ENCODE measurements around the gene SLC16A1. TPM values are rescaled to one million over a fixed set of nuclear protein-coding genes. Genes with fewer than 3 reads are reported as not detected.

SLC16A1 gene
- total RNA-seq, 2 donors from 2014 or later: 29.2 to 31.9 TPM

GRCh38 chr1:112881742-112882127 lies 74.3 kb downstream of the SLC16A1 start:
- DNase-seq (no peak), ATAC-seq (no peak)
- no peaks in the 10 kb centered on the region for H3K9me3 ChIP-seq (ENCODE audit: control insufficient read depth, low read length, poor library complexity, severe bottlenecking)
- H3K4me1 Mint-ChIP-seq: peaks cover 2% of the 10 kb centered on the region
- peaks cover 4% of the 10 kb centered on the region for H3K27me3 Mint-ChIP-seq
- no peak overlapping the region for H3K4me3 Mint-ChIP-seq
- no peak overlapping the region for H3K27ac Mint-ChIP-seq
- H3K36me3 Mint-ChIP-seq (ENCODE audit: low read depth): no peaks in the 10 kb centered on the region

- DNase-seq: no peak
- ATAC-seq: no peak
- H3K27me3 Mint-ChIP-seq: peaks cover 14% of the 10 kb centered on the region
- H3K27ac Mint-ChIP-seq: no peak overlapping the region
- H3K36me3 Mint-ChIP-seq (ENCODE audit: low read depth): no peaks in the 10 kb centered on the region
- H3K9me3 ChIP-seq (ENCODE audit: control insufficient read depth, low read length, poor library complexity, severe bottlenecking): no peaks in the 10 kb centered on the region
- no peak overlapping the region for H3K4me3 Mint-ChIP-seq
- H3K4me1 Mint-ChIP-seq: peaks cover 2% of the 10 kb centered on the region
Observed at GRCh38 chr1:112879834-112880233, 76.2 kb downstream of the SLC16A1 start.

GRCh38 chr1:112878321-112878720 lies 77.7 kb downstream of the SLC16A1 start:
- no peak overlapping the region for H3K27ac Mint-ChIP-seq
- peaks cover 2% of the 10 kb centered on the region for H3K4me1 Mint-ChIP-seq
- DNase-seq (no peak), ATAC-seq (no peak)
- no peaks in the 10 kb centered on the region for H3K36me3 Mint-ChIP-seq (ENCODE audit: low read depth)
- no peak overlapping the region for H3K4me3 Mint-ChIP-seq
- no peaks in the 10 kb centered on the region for H3K9me3 ChIP-seq (ENCODE audit: control insufficient read depth, low read length, poor library complexity, severe bottlenecking)
- peaks cover 20% of the 10 kb centered on the region for H3K27me3 Mint-ChIP-seq

DNA sequence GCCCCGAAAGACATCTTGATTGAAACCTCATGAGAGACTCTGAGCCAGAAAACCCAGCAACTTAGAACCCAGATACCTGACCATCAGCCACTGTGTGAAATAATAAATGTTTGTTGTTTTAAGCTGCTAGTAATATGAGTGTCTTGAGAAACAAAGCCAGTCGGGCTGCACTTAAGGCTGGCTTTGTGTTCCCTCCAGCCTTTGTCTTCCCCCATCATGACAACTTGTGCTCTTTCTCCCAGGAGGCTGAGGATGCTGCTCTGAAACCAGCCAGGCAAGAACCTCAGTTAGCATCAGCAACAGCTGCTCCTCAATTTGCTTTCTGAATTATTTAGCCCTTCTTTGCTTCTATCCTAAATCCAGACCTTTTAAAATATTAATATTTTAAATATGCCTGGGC lies 78.2 kb downstream of the SLC16A1 start:
- H3K36me3 Mint-ChIP-seq (ENCODE audit: low read depth): no peaks in the 10 kb centered on the region
- DNase-seq (no peak), ATAC-seq (no peak)
- H3K4me3 Mint-ChIP-seq: no peak overlapping the region
- no peaks in the 10 kb centered on the region for H3K9me3 ChIP-seq (ENCODE audit: control insufficient read depth, low read length, poor library complexity, severe bottlenecking)
- peaks cover 24% of the 10 kb centered on the region for H3K27me3 Mint-ChIP-seq
- no peak overlapping the region for H3K27ac Mint-ChIP-seq
- peaks cover 2% of the 10 kb centered on the region for H3K4me1 Mint-ChIP-seq

DNA sequence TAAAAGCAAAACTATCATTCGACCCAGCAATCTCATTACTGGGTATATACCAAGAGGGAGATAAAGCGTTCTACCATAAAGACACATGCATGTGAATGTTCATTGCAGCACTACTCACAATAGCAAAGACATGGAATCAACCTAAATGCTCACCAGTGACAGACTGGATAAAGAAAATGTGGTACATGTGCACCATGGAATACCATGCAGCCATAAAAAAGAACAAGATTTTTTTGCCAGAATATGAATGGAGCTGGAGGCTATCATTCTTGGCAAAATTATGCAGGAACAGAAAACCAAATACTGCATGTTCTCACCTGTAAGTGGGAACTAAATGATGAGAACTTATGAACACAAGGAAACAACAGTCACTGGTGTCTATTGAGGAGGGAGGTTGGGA lies 79.7 kb downstream of the SLC16A1 start:
- Mint-ChIP-seq H3K4me1 (peaks cover 2% of the 10 kb centered on the region), H3K36me3 (ENCODE audit: low read depth) (no peaks in the 10 kb centered on the region), H3K4me3 (no peak overlapping the region), H3K27me3 (peaks cover 32% of the 10 kb centered on the region), H3K27ac (no peak overlapping the region)
- H3K9me3 ChIP-seq (ENCODE audit: control insufficient read depth, low read length, poor library complexity, severe bottlenecking): no peaks in the 10 kb centered on the region
- ATAC-seq (no peak), DNase-seq (no peak)

DNA sequence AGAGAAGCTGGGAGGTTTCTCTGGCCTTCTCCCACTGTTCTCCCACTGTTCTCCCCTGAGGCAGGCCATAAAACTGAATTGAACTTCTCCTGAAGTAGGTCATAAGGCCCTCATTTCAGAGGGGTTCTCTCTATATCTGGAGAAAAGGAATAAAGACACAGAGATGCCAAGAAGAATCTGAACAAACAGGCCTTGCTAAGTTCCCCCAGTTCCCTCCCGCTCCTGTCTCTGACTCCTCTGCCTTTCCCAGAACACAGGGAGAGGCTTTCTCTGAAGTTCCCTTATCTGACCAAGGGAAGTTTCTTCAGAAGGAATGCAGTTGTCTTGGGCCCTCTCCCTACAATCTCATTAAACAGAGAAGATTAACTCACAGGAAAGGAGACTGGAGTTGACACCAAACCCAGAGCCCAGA lies 83.4 kb downstream of the SLC16A1 start:
- DNase-seq (no peak), ATAC-seq (no peak)
- Mint-ChIP-seq H3K4me1 (peaks cover 5% of the 10 kb centered on the region), H3K27me3 (peaks cover 41% of the 10 kb centered on the region), H3K27ac (no peak overlapping the region), H3K4me3 (no peak overlapping the region), H3K36me3 (ENCODE audit: low read depth) (no peaks in the 10 kb centered on the region)
- no peaks in the 10 kb centered on the region for H3K9me3 ChIP-seq (ENCODE audit: control insufficient read depth, low read length, poor library complexity, severe bottlenecking)

GRCh38 chr1:112870887-112871646 lies 84.9 kb downstream of the SLC16A1 start:
- H3K4me1 Mint-ChIP-seq: peaks cover 5% of the 10 kb centered on the region
- H3K9me3 ChIP-seq (ENCODE audit: control insufficient read depth, low read length, poor library complexity, severe bottlenecking): no peaks in the 10 kb centered on the region
- no peaks in the 10 kb centered on the region for H3K36me3 Mint-ChIP-seq (ENCODE audit: low read depth)
- ATAC-seq (no peak), DNase-seq (no peak)
- no peak overlapping the region for H3K4me3 Mint-ChIP-seq
- H3K27ac Mint-ChIP-seq: no peak overlapping the region
- H3K27me3 Mint-ChIP-seq: peaks cover 36% of the 10 kb centered on the region

GRCh38 chr1:112869895-112870294 lies 86.1 kb downstream of the SLC16A1 start:
- Mint-ChIP-seq H3K4me1 (peaks cover 5% of the 10 kb centered on the region), H3K27me3 (peaks cover 31% of the 10 kb centered on the region), H3K27ac (no peak overlapping the region), H3K4me3 (no peak overlapping the region), H3K36me3 (ENCODE audit: low read depth) (no peaks in the 10 kb centered on the region)
- ATAC-seq (no peak), DNase-seq (no peak)
- no peaks in the 10 kb centered on the region for H3K9me3 ChIP-seq (ENCODE audit: control insufficient read depth, low read length, poor library complexity, severe bottlenecking)

GRCh38 chr1:112868191-112868590 lies 87.8 kb downstream of the SLC16A1 start:
- ATAC-seq (no peak), DNase-seq (no peak)
- Mint-ChIP-seq H3K4me1 (peaks cover 5% of the 10 kb centered on the region), H3K4me3 (no peak overlapping the region), H3K36me3 (ENCODE audit: low read depth) (no peaks in the 10 kb centered on the region), H3K27me3 (peaks cover 25% of the 10 kb centered on the region), H3K27ac (no peak overlapping the region)
- H3K9me3 ChIP-seq (ENCODE audit: control insufficient read depth, low read length, poor library complexity, severe bottlenecking): no peaks in the 10 kb centered on the region

- H3K27ac Mint-ChIP-seq: no peak overlapping the region
- no peaks in the 10 kb centered on the region for H3K36me3 Mint-ChIP-seq (ENCODE audit: low read depth)
- H3K4me1 Mint-ChIP-seq: peaks cover 9% of the 10 kb centered on the region
- ATAC-seq (no peak), DNase-seq (no peak)
- no peaks in the 10 kb centered on the region for H3K9me3 ChIP-seq (ENCODE audit: control insufficient read depth, low read length, poor library complexity, severe bottlenecking)
- H3K4me3 Mint-ChIP-seq: no peak overlapping the region
- H3K27me3 Mint-ChIP-seq: peaks cover 16% of the 10 kb centered on the region
Observed at GRCh38 chr1:112866981-112867380, 89.0 kb downstream of the SLC16A1 start.

DNA sequence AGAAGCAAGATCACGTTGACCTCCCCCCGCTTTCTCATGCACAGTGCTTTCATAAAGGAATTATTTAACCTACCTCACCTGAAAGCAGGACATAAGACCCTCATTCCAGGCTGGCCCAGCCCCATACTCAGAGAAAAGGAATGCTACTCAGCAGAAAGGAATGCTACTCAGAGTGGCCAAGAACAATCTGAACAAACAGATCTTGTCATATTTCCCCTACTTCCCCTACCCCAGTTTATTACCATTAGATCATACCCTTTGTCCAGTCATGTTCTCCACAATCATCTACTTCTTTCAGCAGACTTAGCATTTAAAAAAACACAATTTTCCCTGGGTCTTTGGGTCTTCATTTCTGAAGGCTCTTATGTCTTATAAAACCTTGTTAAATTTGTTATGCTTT lies 89.8 kb downstream of the SLC16A1 start:
- DNase-seq (no peak), ATAC-seq (no peak)
- Mint-ChIP-seq H3K4me1 (peaks cover 9% of the 10 kb centered on the region), H3K27me3 (peaks cover 11% of the 10 kb centered on the region), H3K4me3 (no peak overlapping the region), H3K27ac (no peak overlapping the region), H3K36me3 (ENCODE audit: low read depth) (no peaks in the 10 kb centered on the region)
- no peaks in the 10 kb centered on the region for H3K9me3 ChIP-seq (ENCODE audit: control insufficient read depth, low read length, poor library complexity, severe bottlenecking)

DNA sequence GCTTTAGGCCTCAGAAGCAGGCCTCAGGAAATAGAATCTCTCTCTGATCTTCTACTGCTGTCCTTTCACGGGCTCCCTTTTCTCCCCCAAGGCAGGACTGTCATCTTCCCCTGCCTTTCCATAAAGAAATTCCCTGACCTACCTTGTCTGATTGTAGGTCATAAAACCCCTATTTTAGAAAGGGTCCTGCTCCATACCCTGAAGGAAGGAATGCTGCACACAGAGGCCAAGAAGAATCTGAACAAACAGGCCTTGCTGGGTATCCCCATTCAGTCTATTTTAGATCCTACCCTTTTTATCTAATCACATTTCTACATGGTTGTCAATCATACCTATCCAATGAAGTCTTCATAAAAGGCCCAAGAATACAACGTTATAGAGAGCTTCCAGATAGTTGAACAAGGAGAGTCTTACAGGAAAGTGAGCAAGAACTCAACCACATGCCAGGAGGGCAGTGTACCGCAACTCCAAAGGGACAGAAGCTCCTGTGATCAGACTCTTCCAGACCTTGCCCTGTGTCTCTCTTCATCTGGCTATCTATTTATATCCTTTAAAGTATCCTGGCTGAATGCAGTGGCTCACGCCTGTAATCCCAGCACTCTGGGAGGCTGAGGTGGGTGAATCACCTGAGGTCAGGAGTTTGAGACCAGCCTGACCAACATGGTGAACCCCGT lies 93.1 kb downstream of the SLC16A1 start:
- no peak overlapping the region for H3K4me3 Mint-ChIP-seq
- peaks cover 5% of the 10 kb centered on the region for H3K4me1 Mint-ChIP-seq
- no peak for ATAC-seq
- H3K9me3 ChIP-seq (ENCODE audit: control insufficient read depth, low read length, poor library complexity, severe bottlenecking): no peaks in the 10 kb centered on the region
- H3K36me3 Mint-ChIP-seq (ENCODE audit: low read depth): no peaks in the 10 kb centered on the region
- DNase-seq: no peak
- H3K27ac Mint-ChIP-seq: peak overlapping the region; percentile 19
- H3K27me3 Mint-ChIP-seq: no peaks in the 10 kb centered on the region
